Neural progenitor cell (in vitro differentiated cells): Measurements from ENCODE around the gene THAP4. TPM values are rescaled to one million over a fixed set of nuclear protein-coding genes. Genes with fewer than 3 reads are reported as not detected.

ENCODE experiments used
- DNase-seq: peaks from one replicate; pipeline ENCODE4 v3.0.0-alpha.2; 2016; ENCODE audit warnings: low spot score
- H2AFZ ChIP-seq: fragments of 200-600 bp; sonication (generic); replicated peaks from 2 replicates; pipeline ENCODE4 v1.6.1; 2016; ENCODE audit warnings: antibody characterized with exemption
- H3F3A ChIP-seq: fragments of 200-600 bp; sonication (generic); 2 replicates; pipeline ENCODE4 v1.6.1; 2016; ENCODE audit warnings: antibody characterized with exemption, low read depth
- H3K27ac ChIP-seq: fragments of 200-600 bp; sonication (generic); 2 replicates; pipeline ENCODE4 v1.5.1; 2016; ENCODE audit warnings: mild to moderate bottlenecking
- H3K27me3 ChIP-seq: fragments of 200-600 bp; sonication (generic); 2 replicates; pipeline ENCODE4 v1.6.1; 2016; ENCODE audit warnings: mild to moderate bottlenecking, moderate library complexity
- H3K36me3 ChIP-seq: fragments of 200-600 bp; sonication (generic); 2 replicates; pipeline ENCODE4 v1.5.1; 2016
- H3K4me1 ChIP-seq: fragments of 200-600 bp; sonication (generic); 2 replicates; pipeline ENCODE4 v1.6.1; 2016; ENCODE audit warnings: mixed run types
- H3K4me2 ChIP-seq: fragments of 200-600 bp; sonication (generic); 2 replicates; pipeline ENCODE4 v1.6.1; 2016
- H3K4me3 ChIP-seq: fragments of 200-600 bp; sonication (generic); 2 replicates; pipeline ENCODE4 v1.5.1; 2016
- H3K79me2 ChIP-seq: fragments of 200-600 bp; sonication (generic); 2 replicates; pipeline ENCODE4 v1.6.1; 2016; ENCODE audit warnings: low read depth
- H3K9ac ChIP-seq: fragments of 200-600 bp; sonication (generic); 2 replicates; pipeline ENCODE4 v1.6.1; 2016
- H3K9me3 ChIP-seq: fragments of 200-600 bp; sonication (generic); 2 replicates; pipeline ENCODE4 v1.5.1; 2016; ENCODE audit warnings: low read depth
- H4K20me1 ChIP-seq: fragments of 200-600 bp; sonication (generic); 2 replicates; pipeline ENCODE4 v1.6.1; 2016; ENCODE audit warnings: low read depth
- H3K27ac Mint-ChIP-seq: 3 replicates; pipeline ENCODE4 v1.8.0; 2021; ENCODE audit warnings: mixed read lengths
- H3K27me3 Mint-ChIP-seq: 2 replicates; pipeline ENCODE4 v1.8.0; 2022; ENCODE audit warnings: low read depth, mild to moderate bottlenecking, inconsistent platforms, moderate library complexity, mixed read lengths; ENCODE audit not compliant: insufficient read depth
- H3K36me3 Mint-ChIP-seq: 3 replicates; pipeline ENCODE4 v1.8.0; 2021; ENCODE audit warnings: mixed read lengths
- H3K4me1 Mint-ChIP-seq: 3 replicates; pipeline ENCODE4 v1.8.0; 2021; ENCODE audit warnings: mixed read lengths
- H3K4me3 Mint-ChIP-seq: 3 replicates; pipeline ENCODE4 v1.8.0; 2021; ENCODE audit warnings: mild to moderate bottlenecking, moderate library complexity, mixed read lengths
- H3K9me3 Mint-ChIP-seq: 3 replicates; pipeline ENCODE4 v1.8.0; 2020; ENCODE audit warnings: mixed read lengths
- CTCF ChIP-seq: fragments of 200-600 bp; sonication (generic); IDR thresholded peaks from 2 replicates; pipeline ENCODE4 v1.5.1; 2017; ENCODE audit warnings: antibody characterized with exemption, mild to moderate bottlenecking
- EZH2 ChIP-seq: fragments of 200-600 bp; sonication (generic); IDR thresholded peaks from 2 replicates; pipeline ENCODE4 v1.6.1; 2017; ENCODE audit warnings: antibody characterized with exemption, mild to moderate bottlenecking, moderate library complexity
- EZH2phosphoT487 ChIP-seq: fragments of 200-600 bp; sonication (generic); IDR thresholded peaks from 2 replicates; pipeline ENCODE4 v1.6.1; 2017; ENCODE audit warnings: antibody characterized with exemption
- total RNA-seq: library from RNA; depleted of rRNA; stranded (reverse); fragments of >200 nt; gene quantifications from 2 replicates; pipeline ENCODE4 v1.2.3, GENCODE V29; 2015; ENCODE audit warnings: low replicate concordance

THAP4 gene
- total RNA-seq, 1 donor from 2014 or later: 25.6 TPM

- no peak overlapping the region for H3K27ac ChIP-seq
- no peaks in the 10 kb centered on the region for H4K20me1 ChIP-seq
- no peaks in the 10 kb centered on the region for H3K4me1 ChIP-seq
- peaks cover under 1% of the 10 kb centered on the region for H3K4me1 Mint-ChIP-seq
- no peaks in the 10 kb centered on the region for H3K9me3 Mint-ChIP-seq
- no peaks in the 10 kb centered on the region for H3K36me3 ChIP-seq
- peak overlapping the region; percentile 91 for H3K27ac Mint-ChIP-seq
- no peak overlapping the region for H3K4me3 ChIP-seq
- H3K79me2 ChIP-seq: no peaks in the 10 kb centered on the region
- no peak for TF ChIP-seq EZH2phosphoT487
- TF ChIP-seq CTCF: no peak
- no peak for TF ChIP-seq EZH2
- H3K36me3 Mint-ChIP-seq: peaks cover 6% of the 10 kb centered on the region
- H3K27me3 ChIP-seq: no peaks in the 10 kb centered on the region
- peaks cover 15% of the 10 kb centered on the region for H3F3A ChIP-seq
- H3K4me2 ChIP-seq: no peak overlapping the region
- no peak overlapping the region for H3K9ac ChIP-seq
- DNase-seq: no peak
- peaks cover 8% of the 10 kb centered on the region for H3K27me3 Mint-ChIP-seq
- no peak overlapping the region for H3K4me3 Mint-ChIP-seq
- H3K9me3 ChIP-seq: no peaks in the 10 kb centered on the region
- H2AFZ ChIP-seq: no peak overlapping the region
Measured at GRCh38 chr2:241673797-241674725, 37.1 kb upstream of the THAP4 start.

GRCh38 chr2:241673189-241673663, 36.3 kb upstream of the THAP4 start:
- H2AFZ ChIP-seq: no peak overlapping the region
- no peak overlapping the region for H3K4me3 ChIP-seq
- no peak overlapping the region for H3K4me2 ChIP-seq
- H3K27ac ChIP-seq: no peak overlapping the region
- no peaks in the 10 kb centered on the region for H3K36me3 ChIP-seq
- no peak for DNase-seq
- Mint-ChIP-seq H3K4me1 (no peaks in the 10 kb centered on the region), H3K4me3 (no peak overlapping the region), H3K9me3 (no peaks in the 10 kb centered on the region), H3K27ac (peak overlapping the region; percentile 91), H3K36me3 (peaks cover 5% of the 10 kb centered on the region), H3K27me3 (peaks cover 10% of the 10 kb centered on the region)
- H3K9ac ChIP-seq: no peak overlapping the region
- H3F3A ChIP-seq: peaks cover 15% of the 10 kb centered on the region
- no peaks in the 10 kb centered on the region for H3K9me3 ChIP-seq
- TF ChIP-seq EZH2: no peak
- TF ChIP-seq CTCF: no peak
- no peak for TF ChIP-seq EZH2phosphoT487
- no peaks in the 10 kb centered on the region for H3K27me3 ChIP-seq
- no peaks in the 10 kb centered on the region for H4K20me1 ChIP-seq
- no peaks in the 10 kb centered on the region for H3K4me1 ChIP-seq
- no peaks in the 10 kb centered on the region for H3K79me2 ChIP-seq

GRCh38 chr2:241672243-241673188, 35.6 kb upstream of the THAP4 start:
- no peaks in the 10 kb centered on the region for H3K9me3 Mint-ChIP-seq
- Histone ChIP-seq H3K27ac (no peak overlapping the region), H3F3A (peaks cover 15% of the 10 kb centered on the region), H3K79me2 (no peaks in the 10 kb centered on the region), H3K27me3 (no peaks in the 10 kb centered on the region), H4K20me1 (no peaks in the 10 kb centered on the region), H3K9me3 (no peaks in the 10 kb centered on the region), H3K4me1 (no peaks in the 10 kb centered on the region), H2AFZ (no peak overlapping the region), H3K4me2 (no peak overlapping the region), H3K9ac (no peak overlapping the region), H3K4me3 (no peak overlapping the region), H3K36me3 (no peaks in the 10 kb centered on the region)
- H3K27ac Mint-ChIP-seq: no peak overlapping the region
- H3K4me1 Mint-ChIP-seq: peaks cover 3% of the 10 kb centered on the region
- no peak for TF ChIP-seq EZH2phosphoT487
- TF ChIP-seq CTCF: no peak
- no peak for TF ChIP-seq EZH2
- peaks cover 5% of the 10 kb centered on the region for H3K36me3 Mint-ChIP-seq
- no peak overlapping the region for H3K4me3 Mint-ChIP-seq
- H3K27me3 Mint-ChIP-seq: peaks cover 10% of the 10 kb centered on the region
- no peak for DNase-seq
